Gastroesophageal sphincter (tissue), 4 donors: ENCODE data around the gene FKRP. TPM values are rescaled to one million over a fixed set of nuclear protein-coding genes. Genes with fewer than 3 reads are reported as not detected.
"Not testable (repeated sequence)": the region's sequence is repeated elsewhere in the genome, so short reads cannot be mapped to it uniquely, and the experiment has no call there.

Experiments
- ATAC-seq: fragments of 150-250 bp; one replicate; pipeline ENCODE4 v1.9.1; 2016; ENCODE audit warnings: mild to moderate bottlenecking, moderate library complexity
- H3K27ac ChIP-seq, 4 donors: fragments of 200-600 bp; sonication (generic) in 3 of 4; 1 replicate in 3 of 4; 2 replicates in 1 of 4; pipeline ENCODE4 v1.5.1; 2016 to 2019
- H3K27me3 ChIP-seq: fragments of 200-600 bp; sonication (generic); one replicate; pipeline ENCODE4 v1.5.1; 2019
- H3K36me3 ChIP-seq, 2 donors: fragments of 200-600 bp; sonication (generic); one replicate each; pipeline ENCODE4 v1.5.1; 2019; ENCODE audit warnings: control low read depth in 1 of 2
- H3K4me1 ChIP-seq, 3 donors: fragments of 200-600 bp; sonication (generic); 1 replicate in 2 of 3; 2 replicates in 1 of 3; pipeline ENCODE4 v1.5.1; 2016 to 2019; ENCODE audit warnings: control low read depth in 2 of 3
- H3K4me3 ChIP-seq, 2 donors: fragments of 200-600 bp; sonication (generic); one replicate each; pipeline ENCODE4 v1.5.1; 2019; ENCODE audit warnings: mild to moderate bottlenecking in 1 of 2, moderate library complexity in 1 of 2
- H3K9me3 ChIP-seq, 3 donors: fragments of 200-600 bp; sonication (generic); one replicate each; pipeline ENCODE4 v1.5.1; 2017 to 2019; ENCODE audit warnings: control low read depth in 2 of 3
- EP300 ChIP-seq: sonication (generic); formaldehyde crosslinking; IDR thresholded peaks from one replicate; pipeline ENCODE4 v1.6.1; 2017; ENCODE audit warnings: antibody characterized with exemption, mild to moderate bottlenecking
- POLR2A ChIP-seq, 2 donors: fragments of 450-650 bp; IDR thresholded peaks; one replicate each; pipeline ENCODE4 v1.6.1; 2017; ENCODE audit warnings: antibody characterized with exemption in 2 of 2, mild to moderate bottlenecking in 2 of 2, moderate library complexity in 1 of 2
- POLR2AphosphoS5 ChIP-seq: sonication (generic); formaldehyde crosslinking; IDR thresholded peaks from one replicate; pipeline ENCODE4 v1.6.1; 2017; ENCODE audit warnings: antibody characterized with exemption
- WGBS, 2 donors: methylation state at CpG; one replicate each; pipeline ENCODE4 v1.1.5; 2018; ENCODE audit warnings: low coverage in 1 of 2; 5-methylcytosine and 5-hydroxymethylcytosine counted together
- small RNA-seq, 4 donors: library from RNA; depleted of rRNA; stranded (forward); fragments of <200 nt; gene quantifications; one replicate each; pipeline ENCODE3, GENCODE V24; 2016
- total RNA-seq, 4 donors: library from RNA; depleted of rRNA; stranded (reverse); fragments of >200 nt; gene quantifications; one replicate each; pipeline ENCODE4 v1.1.0, GENCODE V29; 2016
- TF ChIP-seq, protein P1 (sequence below), 4 experiments: fragments of 200-600 bp in 2 of 4; fragments of 450-650 bp in 2 of 4; sonication (generic) in 1 of 4; IDR thresholded peaks; one replicate each; pipeline ENCODE4 v1.5.1; 2017 to 2019; ENCODE audit warnings: antibody characterized with exemption in 4 of 4, mild to moderate bottlenecking in 2 of 4, moderate library complexity in 2 of 4

Gene FKRP
- total RNA-seq, 4 donors from 2014 or later: 18.7 to 22.5 (median 20.3) TPM

DNA sequence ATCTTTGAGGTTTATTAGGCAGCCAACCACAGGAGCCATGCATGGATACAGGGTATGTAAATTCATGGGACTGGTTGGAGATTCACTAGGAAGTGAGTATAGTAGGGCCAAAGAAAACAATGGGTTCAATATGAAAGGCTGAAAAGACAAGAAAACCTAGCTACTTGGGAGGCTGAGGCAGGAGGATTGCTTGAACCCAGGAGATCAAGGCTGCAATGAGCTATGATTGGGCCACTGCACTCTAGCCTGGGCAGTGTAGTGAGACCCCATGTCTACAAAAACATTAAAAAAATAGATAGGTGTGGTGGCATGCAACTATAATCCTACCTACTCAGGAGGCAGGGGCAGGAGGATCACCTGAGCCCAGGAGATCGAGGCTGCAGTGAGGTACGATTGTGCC, 52.9 kb downstream of the FKRP start:
- no peak for TF ChIP-seq POLR2A (IDR thresholded peaks at IDR 0.05)
- TF ChIP-seq, protein P1, sequence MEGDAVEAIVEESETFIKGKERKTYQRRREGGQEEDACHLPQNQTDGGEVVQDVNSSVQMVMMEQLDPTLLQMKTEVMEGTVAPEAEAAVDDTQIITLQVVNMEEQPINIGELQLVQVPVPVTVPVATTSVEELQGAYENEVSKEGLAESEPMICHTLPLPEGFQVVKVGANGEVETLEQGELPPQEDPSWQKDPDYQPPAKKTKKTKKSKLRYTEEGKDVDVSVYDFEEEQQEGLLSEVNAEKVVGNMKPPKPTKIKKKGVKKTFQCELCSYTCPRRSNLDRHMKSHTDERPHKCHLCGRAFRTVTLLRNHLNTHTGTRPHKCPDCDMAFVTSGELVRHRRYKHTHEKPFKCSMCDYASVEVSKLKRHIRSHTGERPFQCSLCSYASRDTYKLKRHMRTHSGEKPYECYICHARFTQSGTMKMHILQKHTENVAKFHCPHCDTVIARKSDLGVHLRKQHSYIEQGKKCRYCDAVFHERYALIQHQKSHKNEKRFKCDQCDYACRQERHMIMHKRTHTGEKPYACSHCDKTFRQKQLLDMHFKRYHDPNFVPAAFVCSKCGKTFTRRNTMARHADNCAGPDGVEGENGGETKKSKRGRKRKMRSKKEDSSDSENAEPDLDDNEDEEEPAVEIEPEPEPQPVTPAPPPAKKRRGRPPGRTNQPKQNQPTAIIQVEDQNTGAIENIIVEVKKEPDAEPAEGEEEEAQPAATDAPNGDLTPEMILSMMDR (IDR thresholded peaks at IDR 0.05): no peak
- no peak for TF ChIP-seq POLR2AphosphoS5
- no peak for TF ChIP-seq EP300
- Histone ChIP-seq H3K36me3 (no peaks in the 10 kb centered on the region), H3K4me1 (no peaks in the 10 kb centered on the region), H3K4me3 (no peak overlapping the region), H3K27me3 (no peaks in the 10 kb centered on the region), H3K27ac (no peak overlapping the region), H3K9me3 (no peaks in the 10 kb centered on the region)
- 100% methylated on average over 2 of the region's 2 CpGs for WGBS, 2 donors
- no peak for ATAC-seq

DNA sequence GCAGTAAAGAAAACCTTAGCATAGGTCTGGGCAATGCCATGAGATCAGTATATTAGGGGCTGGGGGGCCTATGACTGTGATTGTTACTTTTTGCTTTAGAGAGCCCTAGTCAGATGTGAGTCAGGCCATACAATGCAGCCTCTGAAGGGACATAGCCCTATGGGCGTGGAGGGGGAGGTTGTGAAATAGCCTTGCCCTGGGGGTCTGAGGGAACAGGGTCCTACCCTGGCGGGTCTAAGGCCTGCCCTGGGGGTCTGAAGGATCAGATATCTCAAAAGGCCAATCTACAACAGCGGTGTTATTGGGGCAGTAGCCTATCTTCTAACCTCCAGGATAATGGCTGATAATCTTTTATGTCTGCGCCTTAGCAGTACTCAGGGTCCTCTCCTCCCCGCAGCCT, 56.3 kb downstream of the FKRP start:
- Histone ChIP-seq H3K36me3 (no peaks in the 10 kb centered on the region), H3K27me3 (no peaks in the 10 kb centered on the region), H3K4me1 (no peaks in the 10 kb centered on the region), H3K9me3 (no peaks in the 10 kb centered on the region), H3K27ac (no peak overlapping the region), H3K4me3 (no peak overlapping the region)
- no peak for ATAC-seq
- 90% methylated on average over 5 of the region's 5 CpGs; no CpG with 5 or more reads in 1 of the 2 donors for WGBS, 2 donors
- TF ChIP-seq, protein P1 (IDR thresholded peaks at IDR 0.05): no peak
- TF ChIP-seq EP300: no peak
- no peak for TF ChIP-seq POLR2AphosphoS5
- TF ChIP-seq POLR2A (IDR thresholded peaks at IDR 0.05): no peak

DNA sequence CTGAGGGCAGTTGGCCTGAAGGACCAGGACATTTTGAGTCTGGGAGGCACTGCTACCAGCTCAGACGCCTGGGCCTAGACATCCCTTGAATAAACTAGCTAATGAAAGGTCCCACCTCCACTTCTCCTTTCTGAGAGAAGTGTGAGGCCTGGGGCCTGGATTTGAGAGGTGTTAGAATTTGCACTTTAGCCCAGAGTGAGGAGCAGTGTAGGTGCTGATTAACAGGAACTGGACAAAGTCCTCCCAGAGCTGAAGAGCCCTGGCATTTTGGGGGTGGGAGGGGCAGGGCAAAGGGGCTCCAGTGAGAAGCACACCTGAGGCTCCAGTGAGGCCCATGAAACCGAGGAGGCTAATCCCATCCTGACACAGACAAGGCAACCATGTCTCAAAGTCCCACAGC, 57.7 kb downstream of the FKRP start:
- H3K36me3 ChIP-seq: no peaks in the 10 kb centered on the region
- H3K4me3 ChIP-seq: no peak overlapping the region
- H3K27me3 ChIP-seq: no peaks in the 10 kb centered on the region
- ATAC-seq: no peak
- TF ChIP-seq, protein P1 (IDR thresholded peaks at IDR 0.05): no peak
- TF ChIP-seq POLR2A (IDR thresholded peaks at IDR 0.05) (no peak), EP300 (no peak), POLR2AphosphoS5 (no peak)
- no peaks in the 10 kb centered on the region for H3K4me1 ChIP-seq
- H3K9me3 ChIP-seq: no peaks in the 10 kb centered on the region
- no peak overlapping the region for H3K27ac ChIP-seq
- WGBS, 2 donors: 50 to 80% methylated on average over 1 of the region's 2 CpGs

DNA sequence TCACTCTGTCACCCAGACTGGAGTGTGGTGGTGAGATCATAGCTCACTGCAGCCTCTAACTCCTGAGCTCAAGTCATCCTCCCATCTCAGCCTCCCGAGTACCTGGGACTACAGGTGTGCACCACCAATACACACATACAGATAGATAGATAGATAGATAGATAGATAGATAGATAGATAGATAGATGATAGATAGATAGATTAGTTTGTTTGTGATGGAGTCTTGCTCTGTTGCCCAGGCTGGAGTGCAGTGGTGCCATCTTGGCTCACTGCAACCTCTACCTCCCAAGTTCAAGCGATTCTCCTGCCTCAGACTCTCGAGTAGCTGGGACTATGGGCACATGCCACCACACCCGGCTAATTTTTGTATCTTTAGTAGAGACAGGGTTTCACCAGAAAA, 58.6 kb downstream of the FKRP start:
- H3K9me3 ChIP-seq, H3K4me3 ChIP-seq, H3K27ac ChIP-seq, H3K27me3 ChIP-seq, H3K4me1 ChIP-seq, ATAC-seq, H3K36me3 ChIP-seq: not testable (repeated sequence)
- 90 to 100% methylated on average over 1 to 4 of the region's 4 CpGs for WGBS, 2 donors

DNA sequence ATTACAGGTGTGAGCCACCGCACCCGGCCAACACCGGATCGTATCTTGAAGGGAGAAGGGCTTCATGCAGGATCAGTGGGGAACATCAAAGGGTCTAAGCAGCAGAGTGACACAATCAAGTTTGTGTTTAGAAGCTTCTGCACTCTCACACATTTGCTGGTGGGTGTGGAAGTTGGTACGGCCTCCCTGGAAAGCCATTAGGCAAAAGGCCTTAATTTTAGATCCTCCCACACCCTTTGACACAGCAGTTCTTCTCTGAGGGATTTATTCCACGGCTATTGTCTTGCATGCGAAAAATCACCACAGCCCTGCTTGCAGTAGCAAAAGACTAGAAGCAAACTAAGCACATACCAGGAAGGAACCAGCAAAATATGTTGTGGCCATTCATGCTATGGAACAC, 60.8 kb downstream of the FKRP start:
- WGBS, 2 donors: 75 to 76% methylated on average over 3 to 5 of the region's 7 CpGs
- H3K9me3 ChIP-seq: no peaks in the 10 kb centered on the region
- no peaks in the 10 kb centered on the region for H3K4me1 ChIP-seq
- no peaks in the 10 kb centered on the region for H3K27me3 ChIP-seq
- ATAC-seq: no peak
- no peak for TF ChIP-seq POLR2A (IDR thresholded peaks at IDR 0.05)
- TF ChIP-seq EP300: no peak
- no peak for TF ChIP-seq POLR2AphosphoS5
- TF ChIP-seq, protein P1 (IDR thresholded peaks at IDR 0.05): no peak
- H3K4me3 ChIP-seq: no peak overlapping the region
- no peaks in the 10 kb centered on the region for H3K36me3 ChIP-seq
- no peak overlapping the region for H3K27ac ChIP-seq

Small RNAs within 50 kb of the gene (small RNA-seq; reads per million reads assigned to genes)
- 0.09 to 0.86 (median 0.46) reads per million in 4 donors for gene MIR320E
- 0 reads per million in 4 donors for gene RF00019

Other genes starting within 250 kb of the FKRP start
- gene CALM3, start 144.7 kb upstream of the FKRP start, total RNA-seq: 100 to 1,000 TPM; 128 to 193 (median 163) TPM
- 1 to 10 TPM; 3.6 to 5.9 (median 4.3) TPM for gene PTGIR, start 121.0 kb upstream of the FKRP start, total RNA-seq
- gene GNG8, start 109.9 kb upstream of the FKRP start, total RNA-seq: not detected
- 100 to 1,000 TPM in 1 of 4 donors, 10 to 100 TPM in 3; 42.9 to 105 (median 53.1) TPM for gene DACT3, start 84.9 kb upstream of the FKRP start, total RNA-seq
- 10 to 100 TPM; 15.2 to 33.6 (median 19.7) TPM for gene PRKD2, start 28.9 kb upstream of the FKRP start, total RNA-seq
- gene STRN4, start 393 bp downstream of the FKRP start, total RNA-seq: 100 to 1,000 TPM in 1 of 4 donors, 10 to 100 TPM in 3; 64.6 to 109 (median 90.4) TPM
- 10 to 100 TPM; 16.2 to 56.7 (median 38.8) TPM for gene SLC1A5, start 42.5 kb downstream of the FKRP start, total RNA-seq
- gene AP2S1, start 104.8 kb downstream of the FKRP start, total RNA-seq: 10 to 100 TPM; 40.6 to 76.2 (median 66.5) TPM
- gene ARHGAP35, start 114.9 kb downstream of the FKRP start, total RNA-seq: 100 to 1,000 TPM in 1 of 4 donors, 10 to 100 TPM in 3; 42.9 to 109 (median 57.6) TPM